ENCODE results near the gene HDAC4. TPM values are rescaled to one million over a fixed set of nuclear protein-coding genes. Genes with fewer than 3 reads are reported as not detected.

HDAC4 gene
- total RNA-seq, 1 experiment from 2014 or later: 61.5 TPM

DNA sequence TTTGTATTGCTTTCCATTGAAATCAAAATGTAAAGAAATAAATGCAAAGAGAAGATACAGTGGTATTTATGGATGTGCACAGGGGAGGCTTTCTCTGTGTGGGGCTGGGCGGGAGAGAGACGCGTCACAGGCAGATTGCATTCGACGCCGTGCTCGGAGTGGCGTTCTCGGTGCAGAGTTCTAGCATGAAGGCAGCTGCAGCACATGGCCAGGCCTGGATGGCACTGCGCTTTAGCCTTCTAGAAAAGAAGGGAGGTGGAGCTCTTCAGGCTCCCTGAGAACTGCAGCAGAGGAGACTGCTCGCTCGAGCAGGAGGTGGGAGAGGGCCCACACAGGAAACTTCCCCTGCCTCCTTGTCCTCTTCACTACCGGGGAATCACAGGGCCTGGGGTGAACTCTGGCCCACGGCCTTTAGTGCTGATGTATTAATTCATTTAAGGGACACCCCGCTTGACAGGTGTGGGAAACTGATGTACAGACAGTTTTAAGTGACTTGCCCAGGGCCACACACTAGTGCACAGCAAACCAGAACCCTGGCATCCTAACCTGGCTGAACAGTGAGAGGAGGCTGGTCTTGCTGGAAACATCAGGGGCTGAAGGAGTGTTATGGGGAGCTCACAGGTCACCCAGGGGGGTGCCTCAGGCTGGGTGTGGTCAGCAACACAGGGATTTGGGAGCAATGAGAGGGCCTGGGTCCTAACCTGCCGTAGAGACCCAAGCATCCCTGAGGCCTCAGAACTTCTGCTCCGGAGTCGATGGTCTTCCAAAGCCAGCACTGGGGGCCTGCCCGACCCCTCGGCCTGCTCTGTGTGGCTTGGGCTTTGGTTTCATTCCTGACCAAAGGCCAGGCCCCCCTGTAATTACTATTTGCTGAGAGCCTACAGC, 199.9 kb downstream of the HDAC4 start:
- Histone ChIP-seq H3K9me3 (ENCODE audit: insufficient read depth, low read depth) (no peaks in the 10 kb centered on the region), H3K4me2 (no peak overlapping the region), H3K79me2 (ENCODE audit: low read depth) (no peaks in the 10 kb centered on the region), H3K4me1 (replicated peaks; ENCODE audit: insufficient read depth) (no peaks in the 10 kb centered on the region), H4K20me1 (ENCODE audit: insufficient read depth) (peaks cover 8% of the 10 kb centered on the region), H3F3A (ENCODE audit: insufficient read depth, low read depth) (no peaks in the 10 kb centered on the region), H3K4me3 (no peak overlapping the region), H3K9me2 (ENCODE audit: insufficient read depth) (no peaks in the 10 kb centered on the region), H3K36me3 (ENCODE audit: low read depth) (no peaks in the 10 kb centered on the region), H2AFZ (no peak overlapping the region), H3K27me3 (ENCODE audit: insufficient read depth, low read depth) (no peaks in the 10 kb centered on the region), H3K27ac (no peak overlapping the region)
- TF ChIP-seq CTCF (conservative IDR thresholded peaks at IDR 0.05) (no peak), EZH2 (IDR thresholded peaks at IDR 0.05; ENCODE audit: low read depth) (no peak)
- POLR2A ChIA-PET (ENCODE audit: unreplicated experiment): no interaction called here
- DNase-seq: no peak
- CTCF ChIA-PET: no interaction called here
- intact Hi-C loops (cut with micrococcal nuclease; ENCODE audit: unreplicated experiment): no loop called here
- no TSS peak for BruUV-seq (replicated peaks)

- no peak overlapping the region for H2AFZ ChIP-seq
- H3K27me3 ChIP-seq (ENCODE audit: insufficient read depth, low read depth): no peaks in the 10 kb centered on the region
- no peak overlapping the region for H3K4me3 ChIP-seq
- H3F3A ChIP-seq (ENCODE audit: insufficient read depth, low read depth): no peaks in the 10 kb centered on the region
- H3K36me3 ChIP-seq (ENCODE audit: low read depth): no peaks in the 10 kb centered on the region
- no peaks in the 10 kb centered on the region for H3K79me2 ChIP-seq (ENCODE audit: low read depth)
- peaks cover 8% of the 10 kb centered on the region for H4K20me1 ChIP-seq (ENCODE audit: insufficient read depth)
- ChIA-PET CTCF (interaction anchor here (0.5 kb wide), 1 partner anchor 729 kb away, joined by 4 read pairs; no protein-coding TSS in a partner anchor), POLR2A (ENCODE audit: unreplicated experiment) (no interaction called here)
- H3K27ac ChIP-seq: no peak overlapping the region
- TF ChIP-seq EZH2 (IDR thresholded peaks at IDR 0.05; ENCODE audit: low read depth) (no peak), CTCF (conservative IDR thresholded peaks at IDR 0.05) (no peak)
- H3K4me1 ChIP-seq (replicated peaks; ENCODE audit: insufficient read depth): no peaks in the 10 kb centered on the region
- no peak for DNase-seq
- no peak overlapping the region for H3K4me2 ChIP-seq
- BruUV-seq (replicated peaks): no TSS peak
- H3K9me3 ChIP-seq (ENCODE audit: insufficient read depth, low read depth): no peaks in the 10 kb centered on the region
- intact Hi-C loops (cut with micrococcal nuclease; ENCODE audit: unreplicated experiment): no loop called here
- no peaks in the 10 kb centered on the region for H3K9me2 ChIP-seq (ENCODE audit: insufficient read depth)
Observed at GRCh38 chr2:239199041-239199768, 201.6 kb downstream of the HDAC4 start.

- Histone ChIP-seq H3K36me3 (ENCODE audit: low read depth) (no peaks in the 10 kb centered on the region), H3K4me1 (replicated peaks; ENCODE audit: insufficient read depth) (no peaks in the 10 kb centered on the region), H2AFZ (no peak overlapping the region), H3K4me3 (no peak overlapping the region), H3K9me3 (ENCODE audit: insufficient read depth, low read depth) (no peaks in the 10 kb centered on the region), H3K4me2 (no peak overlapping the region), H3K79me2 (ENCODE audit: low read depth) (no peaks in the 10 kb centered on the region), H3K9me2 (ENCODE audit: insufficient read depth) (no peaks in the 10 kb centered on the region), H3K27ac (no peak overlapping the region), H4K20me1 (ENCODE audit: insufficient read depth) (peaks cover 8% of the 10 kb centered on the region), H3F3A (ENCODE audit: insufficient read depth, low read depth) (no peaks in the 10 kb centered on the region), H3K27me3 (ENCODE audit: insufficient read depth, low read depth) (no peaks in the 10 kb centered on the region)
- POLR2A ChIA-PET (ENCODE audit: unreplicated experiment): no interaction called here
- CTCF ChIA-PET: no interaction called here
- no peak for DNase-seq
- BruUV-seq (replicated peaks): no TSS peak
- TF ChIP-seq EZH2 (IDR thresholded peaks at IDR 0.05; ENCODE audit: low read depth) (no peak), CTCF (conservative IDR thresholded peaks at IDR 0.05) (no peak)
- intact Hi-C loops (cut with micrococcal nuclease; ENCODE audit: unreplicated experiment): no loop called here
Observed at GRCh38 chr2:239198221-239198620, 202.6 kb downstream of the HDAC4 start.
